Stimulated activated CD4-positive, alpha-beta T cell treated with anti-CD3 and anti-CD28 coated beads, Interleukin-1b, Interleukin-23, amount 100 ng/mL, for 48 hours (primary cell): ENCODE results near the gene TEX14.
"Not testable (repeated sequence)": the region's sequence is repeated elsewhere in the genome, so short reads cannot be mapped to it uniquely, and the experiment has no call there.

Experiments
- DNase-seq: peaks from one replicate; pipeline ENCODE4 v3.0.0-alpha.2; 2020

TEX14 gene

GRCh38 chr17:58560511-58560910 is 131.3 kb downstream of the TEX14 start:
- no peak for DNase-seq

GRCh38 chr17:58557981-58558380 is 133.9 kb downstream of the TEX14 start:
- no peak for DNase-seq

DNA sequence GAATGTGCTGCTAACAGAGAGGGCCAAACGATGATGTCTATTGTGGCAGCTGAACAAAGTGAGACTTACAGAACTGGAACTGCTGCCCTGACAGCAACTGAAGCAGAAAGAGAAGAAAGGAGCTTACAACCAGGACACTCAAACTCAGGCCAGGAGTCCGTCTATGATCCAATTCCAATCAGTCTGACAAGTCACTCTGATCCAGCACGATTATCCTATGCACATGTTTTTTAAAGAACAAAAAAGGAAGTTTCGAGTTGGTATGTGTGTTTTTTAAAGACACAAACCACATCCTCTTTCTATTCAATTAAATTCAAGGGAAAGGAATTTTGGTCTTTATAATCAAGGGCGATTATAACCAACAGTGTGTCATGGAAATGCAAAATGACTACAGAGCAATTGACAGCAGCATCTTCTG is 135.0 kb downstream of the TEX14 start:
- DNase-seq: no peak

GRCh38 chr17:58555109-58555508 is 136.7 kb downstream of the TEX14 start:
- DNase-seq: not testable (repeated sequence)

DNA sequence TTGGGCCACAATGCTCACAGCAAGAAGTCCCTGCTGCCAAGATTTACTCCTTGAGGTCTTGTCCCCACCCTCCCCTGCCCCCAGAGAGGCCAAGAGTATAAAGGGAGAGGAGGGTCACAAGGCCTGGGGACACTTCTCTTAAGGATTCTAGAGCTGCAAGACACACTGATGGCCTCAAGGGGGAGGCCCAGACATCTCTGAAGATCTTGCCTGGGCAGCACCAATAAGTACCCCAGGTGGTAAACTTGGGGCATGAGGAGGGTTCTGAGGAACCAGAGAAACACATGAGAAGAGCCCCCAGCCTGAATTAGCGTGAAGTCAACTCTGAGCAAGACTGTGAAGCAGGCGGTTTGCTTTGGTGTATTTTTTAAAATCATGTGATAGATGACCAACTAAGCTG is 150.6 kb downstream of the TEX14 start:
- no peak for DNase-seq

- DNase-seq: no peak
Observed at GRCh38 chr17:58539698-58540097, 152.1 kb downstream of the TEX14 start.

- no peak for DNase-seq
Observed at GRCh38 chr17:58538811-58539409, 152.9 kb downstream of the TEX14 start.

- no peak for DNase-seq
Observed at GRCh38 chr17:58537266-58537665, 154.6 kb downstream of the TEX14 start.

- DNase-seq: no peak
Observed at GRCh38 chr17:58536542-58536941, 155.3 kb downstream of the TEX14 start.

DNA sequence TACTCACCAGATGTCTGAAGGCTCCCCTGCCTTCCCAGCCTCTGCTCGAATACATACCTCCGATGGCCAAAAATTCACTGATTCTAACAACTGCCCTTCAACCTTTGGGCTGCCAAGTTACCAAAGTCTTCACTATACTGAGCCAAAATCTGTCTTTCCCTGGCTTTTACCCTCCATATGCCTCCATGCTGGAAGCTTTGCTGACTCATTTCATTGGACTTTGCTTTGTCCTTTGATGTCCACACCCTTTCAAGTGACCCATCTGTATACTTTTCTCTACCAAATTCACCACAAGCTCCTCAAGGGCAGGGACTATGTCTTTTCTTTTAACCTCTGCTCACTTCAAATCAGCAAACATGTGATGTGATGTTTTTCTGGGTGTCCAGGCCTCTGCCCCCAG is 156.4 kb downstream of the TEX14 start:
- no peak for DNase-seq

- DNase-seq: no peak
Observed at GRCh38 chr17:58534901-58535421, 156.9 kb downstream of the TEX14 start.

GRCh38 chr17:58534331-58534730 is 157.5 kb downstream of the TEX14 start:
- DNase-seq: no peak

DNA sequence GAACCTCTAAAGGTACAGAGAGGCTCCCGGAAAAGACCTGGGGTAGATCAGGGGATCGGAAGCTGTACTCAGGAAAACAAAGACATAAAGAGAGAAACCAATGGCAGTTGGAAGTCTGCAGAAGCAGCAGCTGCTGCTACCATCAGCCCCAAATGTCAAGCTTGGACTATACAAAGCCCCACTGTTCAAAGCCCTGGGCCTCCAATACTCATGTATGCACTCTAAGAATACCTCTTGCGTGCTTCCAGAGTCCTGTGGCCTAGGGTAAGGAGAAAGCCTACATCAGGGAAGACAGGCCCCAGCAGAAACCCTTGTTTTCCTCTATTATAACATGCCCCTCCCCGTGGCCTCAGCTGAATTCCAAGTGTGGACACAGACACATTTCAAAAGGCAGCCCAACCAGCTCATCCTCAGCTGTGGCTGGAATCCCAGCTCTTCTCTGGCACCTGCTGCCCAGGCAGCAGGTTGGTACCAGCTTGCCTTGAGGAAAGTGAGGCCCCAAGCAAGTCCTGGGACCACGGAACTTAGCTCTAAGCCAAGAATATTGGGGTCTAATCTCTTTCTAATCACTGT is 158.1 kb downstream of the TEX14 start:
- DNase-seq: no peak

DNA sequence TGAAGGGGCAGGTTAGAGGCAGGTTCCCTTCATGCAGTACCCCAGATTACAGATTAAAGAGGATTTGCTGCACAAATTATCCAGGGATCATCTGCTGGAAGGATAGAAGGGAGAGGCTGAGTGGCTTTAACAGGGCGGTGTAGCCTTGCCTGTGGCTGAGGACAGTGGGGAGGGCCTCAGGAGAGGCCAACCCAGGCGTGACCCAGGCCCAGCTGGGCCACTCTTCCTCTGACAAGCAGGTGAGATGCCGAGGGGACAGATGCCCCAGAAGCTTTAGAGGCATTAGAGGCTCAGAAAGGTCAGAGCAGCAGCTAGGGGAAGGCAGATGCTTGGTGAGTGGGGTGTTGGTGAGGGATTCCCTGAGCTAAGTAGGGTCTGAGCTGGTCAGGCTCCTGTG is 159.3 kb downstream of the TEX14 start:
- DNase-seq: no peak

DNA sequence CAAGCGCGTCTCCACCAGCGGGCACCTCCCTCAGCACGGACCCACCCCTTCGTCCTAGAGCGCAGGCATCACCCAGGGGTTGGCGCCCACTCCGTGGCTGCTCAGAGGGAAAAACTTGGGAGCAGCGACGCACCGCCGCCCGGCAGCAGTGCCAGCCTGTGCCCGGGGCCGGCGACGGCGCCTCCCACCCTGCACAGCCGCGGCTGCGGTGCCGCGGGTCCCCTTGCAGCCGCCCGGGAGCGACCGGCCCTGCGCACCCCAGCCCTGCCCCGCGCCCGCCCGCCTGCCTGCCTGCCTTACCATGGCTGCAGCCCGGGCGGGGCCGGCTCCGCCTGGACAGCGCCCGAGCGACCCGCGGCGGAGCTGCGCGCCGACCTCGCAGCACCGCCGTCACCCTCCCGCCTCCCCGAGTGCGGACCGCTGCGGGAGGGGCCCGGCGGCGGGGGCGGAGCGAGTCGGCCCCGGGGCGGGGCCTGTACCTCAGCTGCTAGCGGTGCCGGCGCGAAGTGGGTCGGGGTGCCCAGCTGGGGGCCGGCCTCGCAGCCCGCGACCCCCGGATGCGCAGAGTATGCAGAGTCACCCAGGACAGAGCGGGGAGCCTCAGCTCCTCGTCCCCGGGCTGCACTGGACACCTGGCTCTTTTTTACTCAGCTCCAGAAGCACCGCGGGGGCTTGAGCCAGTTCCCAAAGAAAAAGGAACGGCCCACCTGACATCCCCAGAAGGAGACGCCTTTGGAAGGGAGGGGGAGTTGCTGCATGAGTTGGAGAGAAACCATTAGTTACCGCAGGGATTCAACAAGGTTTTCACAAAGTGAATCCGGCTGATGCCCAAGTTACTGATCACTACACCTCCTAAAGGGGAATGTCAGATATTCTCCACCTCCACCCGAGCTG is 159.9 kb downstream of the TEX14 start:
- DNase-seq: peak; percentile 24

- no peak for DNase-seq
Observed at GRCh38 chr17:58531122-58531521, 160.7 kb downstream of the TEX14 start.

GRCh38 chr17:58530655-58531054 is 161.2 kb downstream of the TEX14 start:
- no peak for DNase-seq

DNA sequence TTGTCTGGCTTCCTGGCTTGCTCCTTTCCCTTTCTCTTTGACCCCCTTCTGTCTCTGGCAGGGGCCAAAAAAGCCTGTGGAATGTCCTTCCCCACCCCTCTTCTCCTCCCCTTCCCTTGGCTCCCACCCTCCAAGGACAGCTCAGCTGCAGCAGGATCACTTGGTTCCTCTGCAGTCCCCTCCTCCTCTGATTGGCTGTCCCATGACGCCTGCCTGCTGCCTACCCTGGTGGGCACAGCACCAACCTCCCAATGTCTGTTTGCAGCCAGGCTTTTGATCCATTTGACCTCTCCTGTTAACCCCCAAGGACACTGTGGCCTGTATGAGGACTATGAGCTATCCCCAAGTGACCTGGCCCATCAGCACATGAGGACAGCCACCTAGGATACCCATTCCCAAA is 162.6 kb downstream of the TEX14 start:
- DNase-seq: no peak

GRCh38 chr17:58528443-58528842 is 163.4 kb downstream of the TEX14 start:
- DNase-seq: no peak

DNA sequence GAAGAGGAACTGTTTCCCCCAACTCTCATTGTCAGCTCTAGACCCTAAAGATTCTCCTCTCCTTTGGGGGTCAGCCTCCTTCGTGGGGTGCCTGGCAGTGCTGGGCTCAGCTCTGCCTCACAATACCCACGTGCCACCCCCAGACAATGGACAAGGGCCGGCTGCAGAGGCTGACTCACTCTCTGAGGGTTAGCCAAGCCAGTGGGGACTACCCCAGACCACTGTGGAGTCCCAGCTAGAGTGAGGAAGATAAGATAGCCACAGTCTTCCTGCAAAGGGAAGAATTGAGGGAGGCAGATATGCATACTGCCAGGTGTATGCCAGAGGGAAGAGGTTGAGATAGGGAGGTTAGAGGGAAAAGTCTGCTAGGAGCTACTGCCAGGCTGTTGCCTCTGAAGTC is 163.9 kb downstream of the TEX14 start:
- no peak for DNase-seq

GRCh38 chr17:58527306-58527705 is 164.5 kb downstream of the TEX14 start:
- DNase-seq: no peak

GRCh38 chr17:58525239-58525638 is 166.6 kb downstream of the TEX14 start:
- DNase-seq: no peak

GRCh38 chr17:58521680-58522079 is 170.2 kb downstream of the TEX14 start:
- DNase-seq: no peak

DNA sequence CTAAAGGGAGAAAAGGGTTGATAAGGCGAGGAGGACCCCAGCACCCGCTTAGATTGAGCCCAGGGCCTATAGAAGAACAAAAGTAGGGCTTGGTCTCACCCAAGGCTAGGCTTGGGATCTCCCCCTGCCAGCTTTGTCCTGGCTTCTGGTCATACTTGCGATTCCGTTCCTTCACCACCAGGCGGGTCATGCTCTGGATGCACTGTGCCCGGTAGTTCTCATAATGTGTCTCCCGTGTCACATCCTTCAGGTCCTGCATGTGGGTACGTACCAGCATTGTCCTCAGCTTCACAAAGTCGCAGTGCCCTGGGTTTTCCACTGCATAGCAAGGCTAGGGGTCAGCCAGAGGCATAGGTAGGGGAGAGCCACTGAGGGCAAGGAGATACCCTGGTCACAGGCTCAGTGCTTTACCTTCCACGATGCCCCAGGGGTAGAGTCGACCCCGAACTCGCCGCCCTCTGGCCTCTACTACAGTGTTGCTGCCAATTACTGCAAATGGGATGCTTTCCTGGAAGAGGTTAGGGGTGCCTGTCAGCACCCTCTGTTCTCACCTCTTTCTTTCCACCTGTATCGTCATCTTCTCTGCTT is 170.9 kb downstream of the TEX14 start:
- no peak for DNase-seq
